CD4-positive, alpha-beta T cell treated with Interferon gamma for 1 hour (primary cell): ENCODE data around the gene KPNB1.

Experiments
- DNase-seq: peaks from one replicate; pipeline ENCODE4 v3.0.0-alpha.2; 2020

Gene KPNB1

DNA sequence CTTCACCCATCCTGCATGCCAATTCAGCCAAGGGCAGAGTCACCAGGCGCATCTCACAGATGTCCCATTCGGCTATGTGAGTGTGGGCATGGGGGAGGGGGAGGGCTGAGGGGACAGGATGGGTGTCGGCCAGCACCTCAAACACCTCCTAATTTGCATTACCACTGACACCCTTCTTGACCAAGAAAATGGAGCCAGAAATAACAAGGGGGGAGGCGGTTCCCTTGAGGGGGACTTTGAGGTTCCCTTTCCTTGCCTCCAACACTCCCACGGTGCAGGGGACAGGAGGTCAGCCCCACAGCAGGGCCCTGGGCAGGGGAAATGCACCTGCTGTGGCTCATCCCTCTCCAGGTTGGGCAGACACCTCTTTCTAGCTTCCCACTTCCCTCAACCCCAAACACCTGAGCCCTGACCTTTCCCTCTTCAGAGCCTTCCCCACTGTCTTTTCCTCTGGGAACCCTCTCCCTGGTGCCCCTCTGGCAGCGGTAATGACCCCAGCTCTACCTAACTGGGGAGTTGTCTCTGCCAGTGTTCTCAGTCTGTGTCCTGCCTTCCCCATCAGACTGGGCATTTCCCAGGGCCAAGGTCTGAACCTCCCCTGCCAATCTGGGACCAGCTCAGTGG is 65.2 kb downstream of the KPNB1 start:
- peak; percentile 39 for DNase-seq

GRCh38 chr17:47715669-47716325 is 66.1 kb downstream of the KPNB1 start:
- DNase-seq: no peak

- no peak for DNase-seq
Observed at GRCh38 chr17:47716375-47716774, 66.7 kb downstream of the KPNB1 start.

GRCh38 chr17:47717261-47717697 is 67.6 kb downstream of the KPNB1 start:
- DNase-seq: no peak

- DNase-seq: no peak
Observed at GRCh38 chr17:47717979-47718621, 68.4 kb downstream of the KPNB1 start.

- no peak for DNase-seq
Observed at GRCh38 chr17:47718634-47719405, 69.1 kb downstream of the KPNB1 start.

DNA sequence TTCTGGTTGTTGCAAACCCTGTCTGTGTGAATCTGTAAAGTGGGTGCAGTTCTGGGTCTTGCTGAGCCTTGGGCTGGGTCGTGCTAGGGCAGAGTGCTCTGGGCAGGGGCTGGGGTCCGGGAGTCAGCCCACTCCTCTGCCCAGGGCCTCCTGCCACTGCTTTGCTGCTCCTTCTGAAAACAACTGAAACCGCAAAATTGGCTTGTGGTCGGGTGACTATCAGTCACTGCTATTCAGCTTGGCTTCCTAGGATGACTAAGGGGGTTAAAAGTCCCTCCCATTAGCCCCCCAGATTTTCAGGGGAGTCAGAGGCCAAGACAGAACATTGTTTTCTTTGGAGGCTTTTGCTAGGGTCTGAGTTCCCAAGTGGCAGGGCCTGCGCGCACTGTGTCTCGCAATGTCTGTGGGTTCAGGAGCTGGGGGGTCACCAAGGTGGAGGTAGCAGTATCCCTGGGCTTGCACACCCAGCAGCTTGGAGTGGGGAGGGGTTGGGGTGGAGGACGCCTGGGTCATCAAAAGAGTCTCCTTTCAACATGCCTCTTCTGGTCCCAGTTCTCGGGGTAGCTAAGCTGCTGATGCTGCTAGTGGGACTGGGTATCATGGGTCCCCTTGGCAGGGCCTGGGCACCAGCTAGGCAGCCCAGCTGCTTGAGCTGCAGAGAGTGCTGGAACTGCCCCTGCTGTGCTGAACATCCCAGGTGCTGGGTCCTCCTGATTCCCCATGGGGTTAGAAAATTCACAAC is 69.9 kb downstream of the KPNB1 start:
- peak; percentile 31 for DNase-seq

DNA sequence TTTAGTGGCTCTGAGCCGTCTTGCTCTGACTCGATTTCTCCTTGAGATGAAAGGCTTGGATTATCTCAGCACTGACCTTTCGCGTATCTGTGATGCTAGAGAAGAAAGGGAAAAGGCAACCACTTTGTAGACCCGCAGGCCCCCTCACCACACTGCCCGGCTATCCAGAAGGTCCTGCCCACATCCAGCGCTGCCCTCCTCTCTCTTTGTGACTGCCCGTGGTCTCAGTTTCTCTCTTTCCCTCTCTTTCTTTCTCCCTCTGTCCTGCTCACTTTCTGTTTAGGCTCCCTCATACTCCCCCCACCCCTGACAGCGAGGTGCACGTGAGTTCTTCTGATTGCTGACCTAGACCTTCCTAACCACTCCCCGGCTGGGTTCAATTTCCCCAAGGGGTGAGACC is 70.5 kb downstream of the KPNB1 start:
- DNase-seq: no peak

GRCh38 chr17:47720754-47721533 is 71.2 kb downstream of the KPNB1 start:
- peak; percentile 74 for DNase-seq

DNA sequence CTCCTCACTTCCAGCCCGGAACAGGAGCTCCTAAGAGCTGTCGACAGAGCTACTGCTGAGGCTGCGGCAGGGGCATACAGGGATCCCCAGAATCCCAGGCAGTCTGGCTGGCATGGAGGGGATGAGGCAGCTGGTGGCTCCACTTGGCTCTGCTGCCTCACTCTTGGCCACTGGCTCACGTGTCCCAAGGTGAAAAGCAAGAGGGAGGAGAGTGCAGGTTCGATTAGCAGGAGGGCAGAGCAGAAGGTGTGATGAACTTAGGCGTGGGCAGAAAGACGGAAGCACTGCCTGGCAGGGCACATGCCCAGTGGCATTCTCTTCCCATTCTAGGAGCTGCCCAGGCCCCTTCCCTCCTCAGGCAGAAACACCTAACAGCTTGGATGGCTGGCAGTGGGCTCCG is 72.0 kb downstream of the KPNB1 start:
- DNase-seq: no peak

- no peak for DNase-seq
Observed at GRCh38 chr17:47724705-47725104, 75.0 kb downstream of the KPNB1 start.

- no peak for DNase-seq
Observed at GRCh38 chr17:47725446-47726111, 75.9 kb downstream of the KPNB1 start.

DNA sequence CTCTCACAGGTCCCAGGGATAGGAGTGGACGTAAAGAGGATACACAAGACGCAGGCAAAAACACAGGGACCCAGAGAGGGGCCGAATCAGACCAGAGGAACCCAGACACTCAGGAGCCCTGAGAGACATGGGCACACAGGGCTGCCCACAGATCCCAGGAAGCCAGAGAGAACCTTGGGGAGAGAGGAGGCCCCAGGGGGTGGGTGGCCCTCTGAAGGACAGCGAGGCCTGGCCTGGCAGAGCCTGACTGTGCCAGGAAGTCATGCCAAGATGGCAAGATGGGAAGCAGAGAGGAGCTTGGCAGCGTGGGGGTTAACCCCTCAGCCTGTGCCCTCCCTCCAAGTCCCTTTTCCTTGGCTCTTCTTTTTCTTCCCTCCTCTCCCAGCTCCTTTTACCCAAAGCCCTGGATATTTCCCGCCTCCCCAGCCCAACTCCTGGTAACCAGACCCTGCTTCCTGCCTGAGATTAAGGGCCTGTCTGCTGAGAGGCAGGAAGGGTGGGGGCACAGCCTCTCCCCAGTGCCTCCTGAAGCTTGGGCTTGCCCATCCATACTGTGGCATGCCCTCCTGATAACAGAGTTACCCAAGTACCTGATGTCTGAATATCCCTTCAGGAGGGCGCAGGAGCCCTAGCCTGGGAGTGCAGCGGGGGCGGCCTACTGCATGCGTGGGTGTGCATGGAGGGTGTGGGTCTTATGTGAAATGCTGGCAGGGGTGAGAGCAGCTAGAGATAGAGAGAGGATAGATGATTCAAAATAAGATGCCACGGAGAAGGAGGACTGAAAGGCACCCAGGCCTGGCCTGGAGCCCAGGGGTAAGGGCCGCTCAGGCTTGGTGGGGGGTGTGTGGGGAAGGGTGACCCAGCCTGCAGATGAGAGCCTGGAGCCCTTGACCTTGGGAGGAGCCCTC is 77.3 kb downstream of the KPNB1 start:
- DNase-seq: no peak

- DNase-seq: no peak
Observed at GRCh38 chr17:47727704-47728036, 78.0 kb downstream of the KPNB1 start.

DNA sequence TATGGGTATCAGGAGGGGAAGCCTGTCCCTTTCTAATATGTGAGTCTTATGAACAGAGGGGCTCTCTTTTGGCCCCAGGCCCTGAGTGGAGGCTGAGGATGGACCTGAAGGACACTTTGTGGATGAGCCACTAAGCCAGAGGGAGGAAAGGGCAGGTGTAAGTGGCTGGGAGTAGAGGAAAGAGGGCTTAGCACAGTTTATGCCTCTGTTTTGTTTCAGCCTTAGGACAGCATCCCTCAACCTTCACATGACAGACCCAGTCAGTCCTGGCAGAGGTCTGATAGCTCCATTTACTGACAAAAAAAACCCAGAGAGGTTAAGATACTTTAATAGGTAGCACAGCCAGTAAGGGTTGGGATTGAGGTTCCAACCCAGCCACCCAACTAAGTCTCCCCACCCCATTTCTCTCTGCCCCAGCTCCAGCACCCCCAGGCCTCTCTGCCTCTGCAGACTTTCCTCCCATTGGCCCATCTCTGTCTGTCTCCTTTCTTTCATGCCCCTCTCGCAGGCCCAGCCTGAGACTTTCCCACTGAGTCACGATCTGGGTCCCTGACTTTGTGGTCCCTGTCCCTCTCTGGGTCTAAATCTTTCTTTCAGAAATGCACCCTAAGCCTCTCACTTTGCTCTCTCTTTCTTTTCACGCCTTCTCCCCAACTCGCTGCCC is 78.6 kb downstream of the KPNB1 start:
- DNase-seq: no peak

GRCh38 chr17:47729476-47729875 is 79.8 kb downstream of the KPNB1 start:
- DNase-seq: no peak

- no peak for DNase-seq
Observed at GRCh38 chr17:47730681-47731080, 81.0 kb downstream of the KPNB1 start.

GRCh38 chr17:47731396-47731795 is 81.7 kb downstream of the KPNB1 start:
- DNase-seq: no peak

DNA sequence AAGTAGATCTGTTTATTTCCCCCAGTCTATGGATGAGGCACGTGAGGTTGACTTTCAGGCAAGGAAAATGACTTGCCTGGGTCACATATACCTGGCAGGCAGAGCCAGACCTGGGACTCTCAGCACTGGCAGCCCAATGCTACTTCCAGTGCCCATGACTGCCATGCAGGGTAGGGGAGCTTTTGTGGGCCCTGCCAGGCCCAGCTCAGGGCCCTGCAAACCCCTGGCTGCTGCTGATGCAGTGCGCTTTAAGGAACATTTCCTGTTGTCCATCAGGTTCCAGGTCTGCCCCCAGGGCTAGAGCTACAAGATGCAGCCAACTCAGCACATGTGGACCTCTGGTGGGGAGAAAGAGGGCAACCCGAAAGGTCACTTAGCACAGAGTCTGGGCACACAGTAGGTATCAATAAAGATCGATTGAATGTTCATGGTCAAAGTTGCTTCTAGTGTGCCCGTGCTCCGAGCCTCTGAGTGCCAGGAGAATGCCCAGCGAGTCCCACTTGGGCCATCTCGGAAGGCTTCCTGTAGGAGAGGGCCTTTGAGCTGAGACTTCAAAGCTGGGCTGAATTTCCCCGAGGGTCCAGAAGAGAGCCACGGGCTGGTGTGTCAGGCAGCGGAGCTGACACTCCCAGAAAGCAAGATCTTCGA is 82.8 kb downstream of the KPNB1 start:
- DNase-seq: no peak
